Ecto neural progenitor cell (in vitro differentiated cells): ENCODE data around the gene C2CD4A.

Source experiments
- DNase-seq: peaks from one replicate; pipeline ENCODE4 v3.0.0-alpha.2; 2018; ENCODE audit warnings: low spot score

The C2CD4A gene

DNA sequence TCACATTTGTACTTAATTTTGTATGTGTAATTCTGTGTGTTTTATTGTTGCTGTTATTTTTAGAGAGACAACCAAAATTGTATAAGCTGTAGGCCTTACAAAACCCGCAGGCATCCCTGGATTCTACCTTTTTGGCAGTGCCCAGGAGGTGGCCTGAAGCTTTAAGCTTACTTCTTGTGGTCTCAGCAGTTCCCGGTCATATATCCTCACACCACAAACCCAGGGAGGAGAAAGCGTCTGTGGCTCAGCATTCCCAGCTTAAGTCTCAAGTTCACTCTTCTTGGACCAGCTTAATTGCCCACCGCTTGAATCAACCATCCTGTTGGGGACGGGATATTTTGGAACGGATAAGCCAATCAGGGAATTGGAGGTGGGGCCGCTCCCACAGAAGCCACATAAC, 36.7 kb downstream of the C2CD4A start:
- DNase-seq, result no peak

DNA sequence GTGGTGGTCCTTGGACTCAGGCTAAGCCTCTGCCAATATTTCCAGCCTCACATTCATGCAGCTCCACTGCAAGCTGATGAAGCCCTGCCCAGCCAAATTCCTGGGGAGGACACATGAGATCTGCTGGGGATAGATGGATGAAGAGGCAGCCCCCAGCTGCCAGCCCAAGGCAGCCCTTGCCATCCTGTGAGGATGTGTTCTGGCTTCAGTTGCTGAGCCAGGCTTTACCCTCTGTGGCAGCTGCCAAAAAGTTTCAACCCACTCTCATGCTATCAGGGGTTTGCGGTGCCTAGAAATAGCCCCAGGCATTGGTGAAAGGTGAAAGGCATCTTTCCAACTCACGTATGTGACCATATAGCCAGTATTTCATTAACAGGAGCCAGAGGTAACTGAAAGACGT, 37.6 kb downstream of the C2CD4A start:
- no peak for DNase-seq

DNA sequence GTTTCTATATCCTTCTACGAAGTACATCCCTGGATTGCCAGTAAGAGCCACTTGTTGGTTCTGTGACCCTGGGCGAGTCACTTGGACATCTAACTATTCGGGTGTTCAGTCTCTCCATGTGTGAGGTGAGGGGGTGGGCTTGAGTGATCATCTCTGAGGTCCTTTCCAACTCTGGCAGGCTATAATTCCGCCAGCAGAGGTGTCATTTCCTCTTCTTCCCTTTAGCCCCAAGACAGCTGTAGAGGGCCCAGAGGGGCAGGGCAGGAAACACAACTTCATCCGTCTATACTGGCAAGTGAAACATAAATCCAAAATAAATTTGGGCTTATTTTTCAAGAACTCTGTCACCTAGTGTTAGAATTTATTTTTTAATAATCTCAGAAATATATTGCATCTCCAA, 38.1 kb downstream of the C2CD4A start:
- no peak for DNase-seq

DNA sequence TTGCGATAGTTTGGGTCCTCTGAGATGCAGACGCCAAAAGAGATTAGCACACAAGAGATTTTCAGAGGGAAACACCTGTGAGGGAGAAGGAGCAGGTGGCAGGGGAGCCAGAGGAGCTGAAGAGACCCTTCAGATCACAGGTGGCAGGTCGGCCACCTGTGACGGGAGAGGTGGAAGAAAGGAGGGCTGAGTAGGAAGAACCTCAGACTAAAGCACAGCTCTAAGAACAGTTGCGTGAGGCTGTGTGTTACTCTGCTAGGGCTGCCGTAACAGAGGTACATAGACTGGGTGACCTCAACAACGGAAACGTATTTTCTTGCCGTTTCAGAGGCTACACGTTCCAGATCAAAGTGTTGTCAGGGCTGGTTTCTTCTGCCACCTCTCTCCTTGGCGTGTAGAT, 38.5 kb downstream of the C2CD4A start:
- no peak for DNase-seq

DNA sequence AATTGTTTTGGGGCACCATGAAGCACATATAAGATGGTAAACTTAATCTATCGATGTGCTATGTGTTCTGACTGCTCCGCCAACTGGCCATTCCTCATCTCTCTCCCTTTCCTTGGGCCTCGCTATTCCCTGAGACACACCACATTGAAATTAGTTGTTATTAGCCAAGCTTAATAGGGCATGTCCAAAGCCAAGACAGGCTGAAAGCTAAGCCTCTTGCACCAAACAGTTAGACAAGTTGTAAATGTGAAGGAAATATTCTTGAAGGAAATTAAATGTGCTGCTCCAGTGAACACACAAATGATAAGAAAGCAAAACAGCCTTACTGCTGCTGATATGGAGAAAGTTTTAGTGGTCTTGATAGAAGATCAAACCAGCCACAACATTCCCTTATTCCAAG, 39.3 kb downstream of the C2CD4A start:
- no peak for DNase-seq

DNA sequence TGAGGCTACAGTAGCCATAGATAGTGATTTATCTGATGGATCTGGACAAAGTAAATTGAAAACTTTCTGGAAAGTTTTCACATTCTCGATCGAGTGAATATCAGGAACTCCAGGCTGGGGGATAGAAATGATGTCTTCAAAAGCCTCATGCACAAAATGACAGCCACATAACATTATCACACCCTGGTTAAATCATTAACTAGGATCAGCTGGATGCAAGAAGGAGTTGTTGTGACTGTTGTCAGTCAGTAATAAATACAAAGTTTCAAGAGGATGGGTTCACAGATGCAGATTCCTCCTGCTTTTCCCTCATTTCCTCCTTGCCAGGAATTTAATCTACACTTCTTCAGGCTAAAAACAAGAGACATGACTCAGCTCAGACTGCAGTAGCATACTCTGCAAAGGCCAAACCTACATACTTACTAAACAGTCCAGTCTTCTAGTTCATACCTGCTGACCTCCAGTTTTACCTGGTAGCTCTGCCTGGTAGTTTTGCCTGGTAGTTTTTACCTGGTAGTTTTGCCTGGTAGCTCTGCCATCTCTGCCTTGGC, 40.9 kb downstream of the C2CD4A start:
- DNase-seq, result no peak

DNA sequence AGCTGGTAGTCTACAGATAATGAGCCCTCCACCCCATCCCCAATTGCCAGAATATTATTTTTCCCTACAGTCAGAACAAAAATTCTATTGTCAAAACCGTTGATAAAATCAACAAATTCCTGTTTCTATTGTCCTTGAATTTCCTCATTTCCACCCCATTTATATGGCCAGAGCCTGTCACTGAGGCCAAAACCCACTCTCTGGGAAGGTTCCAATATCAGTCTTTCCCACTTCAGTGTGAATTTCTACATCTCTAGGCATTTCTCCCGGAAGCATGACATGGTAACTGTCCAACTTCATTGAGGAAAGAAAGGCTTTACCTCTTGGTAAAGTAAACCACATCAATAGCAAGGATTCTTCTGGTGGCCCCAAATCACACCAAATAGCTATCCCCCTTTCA, 41.6 kb downstream of the C2CD4A start:
- DNase-seq, result no peak

DNA sequence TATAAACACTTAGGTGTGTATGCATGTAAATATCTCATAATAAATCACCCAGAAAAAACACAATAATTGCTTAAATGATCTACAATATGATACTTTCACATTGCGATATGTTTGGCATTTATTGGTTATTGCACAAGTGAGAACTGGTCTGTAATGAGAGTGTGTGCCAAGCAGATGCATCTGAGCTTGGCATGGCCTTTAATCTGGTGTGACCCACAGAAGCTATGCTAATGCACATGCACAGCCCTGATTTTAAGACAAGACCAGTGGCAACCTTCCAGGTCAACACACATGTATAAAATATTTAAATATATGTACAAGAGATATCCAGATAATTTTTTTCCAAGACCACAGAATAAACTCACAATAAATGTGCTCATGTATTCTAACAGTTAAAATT, 42.7 kb downstream of the C2CD4A start:
- no peak for DNase-seq

DNA sequence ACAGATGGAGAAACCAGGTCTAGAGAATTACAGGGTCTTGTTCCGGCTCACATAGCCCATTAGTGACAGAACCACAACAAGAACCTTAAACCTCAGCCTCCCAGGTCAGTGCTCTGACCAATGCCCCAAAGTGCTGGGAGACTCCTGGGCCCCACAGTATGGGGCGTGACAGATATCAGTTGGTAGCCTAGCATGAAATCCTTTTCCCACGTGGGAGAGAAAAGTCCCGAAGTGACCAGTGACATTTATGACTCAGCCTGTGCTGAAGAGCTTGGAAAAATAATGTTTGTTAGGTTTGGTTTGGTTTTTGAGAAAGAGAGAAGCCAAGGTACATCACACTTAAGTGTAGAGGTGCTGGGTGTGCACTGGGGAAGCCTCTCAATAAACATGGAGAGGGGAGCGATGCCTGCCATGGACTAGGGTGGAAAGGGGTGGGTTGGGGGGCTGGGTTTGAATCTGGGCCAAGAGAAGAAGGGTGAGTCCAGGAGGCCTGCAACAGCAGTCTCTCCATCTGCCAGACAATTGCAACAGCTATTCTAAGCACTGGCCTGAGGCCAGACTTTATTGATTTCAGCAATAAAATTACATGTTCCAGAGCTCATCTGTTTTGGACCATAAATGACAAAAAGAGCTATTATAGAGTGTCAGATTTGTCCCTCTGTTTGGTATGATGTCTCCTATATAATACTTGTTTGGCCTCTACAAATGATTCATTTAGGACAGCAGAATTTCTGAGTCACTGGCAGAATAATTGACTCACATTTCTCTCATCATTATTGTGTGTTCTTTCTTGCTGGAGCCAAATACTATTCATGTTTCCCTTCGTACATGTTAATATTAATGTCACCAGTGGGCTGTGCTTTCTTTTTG, 43.4 kb downstream of the C2CD4A start:
- DNase-seq, result no peak

DNA sequence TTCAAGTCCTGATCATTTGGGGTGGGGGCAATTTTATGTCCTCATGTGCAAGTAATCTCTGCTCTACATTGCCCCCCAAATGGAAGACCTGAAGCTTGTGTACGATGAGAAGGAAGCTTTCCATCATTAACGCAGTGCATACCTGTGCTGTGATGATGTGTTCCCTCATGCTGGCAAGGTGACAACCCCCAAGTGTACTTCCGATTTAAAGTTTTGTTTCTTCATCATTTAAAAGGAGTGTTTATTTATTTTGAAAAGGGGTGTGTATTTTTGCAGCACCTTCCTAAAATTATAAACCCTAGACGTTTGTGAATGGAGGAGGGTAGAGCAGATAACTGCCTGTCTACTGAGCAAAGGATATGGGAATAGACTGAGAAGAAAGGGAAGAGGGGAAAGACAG, 45.3 kb downstream of the C2CD4A start:
- DNase-seq, result no peak

DNA sequence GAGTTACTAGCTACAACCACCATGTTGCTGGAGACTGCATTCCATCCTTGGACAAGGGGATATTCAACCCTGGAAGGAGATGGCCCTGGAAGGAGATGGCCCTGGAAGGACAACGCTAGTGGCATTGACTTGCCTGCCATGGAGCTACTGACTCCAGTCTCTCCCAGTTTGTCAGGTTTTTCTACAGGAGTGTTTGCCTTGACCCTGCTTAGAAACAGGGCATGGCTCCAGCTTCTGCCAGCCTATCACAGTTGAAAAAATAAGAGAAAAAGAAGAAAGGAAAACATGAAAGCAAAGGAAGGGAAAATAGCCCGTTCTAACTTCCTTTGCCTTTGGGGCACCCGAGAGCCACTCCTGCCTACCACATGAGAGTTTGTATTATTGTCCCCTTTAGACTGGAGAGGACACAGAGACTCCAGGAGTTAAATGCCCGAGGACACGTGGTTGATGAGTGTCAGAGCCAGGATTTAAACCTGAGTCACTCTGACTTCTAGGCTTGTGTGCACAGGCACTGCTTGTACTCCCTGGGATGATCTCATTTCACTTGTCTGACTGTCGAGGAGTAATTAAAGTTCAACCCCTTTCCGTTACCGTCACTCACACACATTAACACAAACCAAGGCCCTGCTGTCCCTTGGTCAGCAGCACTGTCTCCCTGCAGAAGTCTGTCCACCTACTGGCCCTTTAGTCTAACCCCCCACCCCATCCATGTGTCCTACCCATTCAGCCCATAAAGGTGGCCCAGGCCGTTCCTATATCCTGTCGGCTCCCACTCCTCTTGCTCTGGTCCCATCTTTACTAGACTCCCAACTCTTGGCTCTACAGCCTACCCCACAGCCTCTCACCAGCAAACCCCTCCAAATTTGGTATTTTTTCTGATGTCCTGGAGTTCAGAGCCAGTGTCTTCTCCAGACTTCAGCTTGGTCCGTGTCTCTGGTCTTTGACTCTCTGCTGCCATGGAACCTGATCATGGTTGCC, 46.1 kb downstream of the C2CD4A start:
- no peak for DNase-seq

DNA sequence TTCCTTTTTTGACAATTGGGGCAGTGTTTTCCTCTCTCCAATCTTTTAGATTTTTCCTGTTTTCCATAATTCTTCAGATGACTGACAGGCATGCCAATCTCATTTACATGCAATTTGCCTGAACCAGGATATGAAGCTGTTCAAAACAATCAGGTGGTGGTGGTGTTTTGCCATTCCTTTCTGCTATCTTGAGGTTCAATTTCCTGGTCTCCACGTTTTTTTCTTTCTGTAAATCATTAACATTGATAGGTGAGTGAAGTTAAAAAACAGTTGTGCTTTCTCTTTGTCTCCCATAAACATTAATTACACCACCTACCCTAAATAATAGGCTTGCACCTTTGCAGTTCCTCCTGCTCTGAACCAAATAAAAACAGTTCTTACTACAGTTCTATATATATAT, 49.1 kb downstream of the C2CD4A start:
- DNase-seq, result no peak

DNA sequence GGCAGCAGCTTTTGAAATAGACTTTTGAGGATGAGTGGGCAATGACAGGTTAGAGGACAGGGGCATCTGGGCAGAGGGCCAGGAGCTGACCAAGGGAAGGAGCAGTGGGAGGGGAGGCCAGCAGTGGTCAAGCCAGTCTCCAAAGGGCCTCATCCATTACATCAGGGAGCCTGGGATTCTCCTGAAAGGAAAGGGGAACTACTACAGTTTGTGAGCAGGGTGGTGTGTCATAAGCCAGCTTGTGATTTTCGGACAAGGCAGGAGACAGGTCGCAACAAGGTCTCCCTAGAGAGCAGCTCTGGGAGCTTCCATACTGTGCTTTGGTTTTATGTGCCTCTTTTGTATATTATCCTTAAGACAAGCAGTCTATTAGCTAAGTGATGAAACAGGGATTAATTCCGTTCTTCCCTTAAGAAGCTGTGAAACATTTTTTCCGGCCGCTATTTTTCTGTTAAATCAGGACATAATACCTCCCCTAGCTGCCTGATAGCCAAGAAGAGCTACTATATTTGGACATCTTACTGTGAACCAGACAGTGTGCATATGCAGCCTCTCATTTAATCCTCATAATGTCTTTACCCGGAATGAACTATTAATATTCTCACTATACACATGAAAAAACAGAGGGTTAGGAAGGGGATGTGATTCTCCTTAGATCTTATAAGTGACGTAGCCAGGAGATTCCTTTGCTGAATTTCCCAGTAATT, 51.9 kb downstream of the C2CD4A start:
- no peak for DNase-seq

DNA sequence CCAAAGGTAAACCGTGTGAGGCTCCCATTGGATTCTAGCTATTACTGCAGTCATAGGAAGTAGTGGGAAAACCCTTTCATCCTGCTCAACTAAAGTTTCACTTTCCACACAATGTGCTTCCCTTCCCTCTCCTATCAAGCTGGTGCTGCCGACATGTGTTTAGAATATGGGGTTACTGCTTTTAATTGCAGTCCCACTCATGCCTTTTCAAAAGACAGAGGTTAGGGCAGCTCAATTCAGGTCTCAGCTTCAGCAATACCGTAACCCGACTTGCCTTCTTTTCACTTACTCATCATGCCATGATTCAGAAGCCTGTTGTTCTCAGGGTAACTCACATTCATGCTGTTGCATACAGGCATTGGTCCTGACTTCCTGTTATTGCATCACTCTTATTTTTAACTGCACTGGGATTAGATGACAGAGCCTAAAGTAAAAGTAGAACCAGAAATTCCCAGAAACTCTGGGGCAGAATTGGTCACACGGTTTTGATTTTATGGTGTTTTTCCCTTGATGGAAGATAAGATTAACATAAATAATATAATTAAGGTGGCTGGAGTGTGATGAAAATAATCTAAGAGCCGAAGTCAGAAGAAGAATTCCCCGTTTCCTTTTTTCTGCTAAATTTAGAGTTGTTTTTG, 52.6 kb downstream of the C2CD4A start:
- no peak for DNase-seq

DNA sequence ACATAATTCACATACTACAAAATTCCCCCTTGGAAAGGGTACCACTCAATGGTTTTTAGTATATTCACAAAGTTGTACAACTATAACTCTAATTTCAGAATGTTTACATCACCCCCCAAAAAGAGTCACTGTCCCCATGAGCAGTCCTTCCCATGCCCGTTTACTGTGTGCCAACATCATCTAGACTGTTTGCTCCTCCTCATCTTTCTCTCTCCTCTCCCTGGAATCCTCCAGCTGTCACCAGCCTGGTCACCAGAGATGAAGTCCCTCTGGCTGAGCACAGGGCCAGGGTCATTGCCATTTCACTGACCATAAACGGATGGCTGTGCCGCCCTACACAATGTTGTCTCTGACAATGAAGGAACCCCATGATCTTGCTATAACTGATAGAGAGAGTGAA, 53.1 kb downstream of the C2CD4A start:
- DNase-seq, result no peak
